ENCODE measurements around the gene DYNAP. TPM values are rescaled to one million over a fixed set of nuclear protein-coding genes. Genes with fewer than 3 reads are reported as not detected.

Gene DYNAP
- total and polyA plus RNA-seq, 2 experiments from 2014 or later = 0.13 to 0.28 TPM

DNA sequence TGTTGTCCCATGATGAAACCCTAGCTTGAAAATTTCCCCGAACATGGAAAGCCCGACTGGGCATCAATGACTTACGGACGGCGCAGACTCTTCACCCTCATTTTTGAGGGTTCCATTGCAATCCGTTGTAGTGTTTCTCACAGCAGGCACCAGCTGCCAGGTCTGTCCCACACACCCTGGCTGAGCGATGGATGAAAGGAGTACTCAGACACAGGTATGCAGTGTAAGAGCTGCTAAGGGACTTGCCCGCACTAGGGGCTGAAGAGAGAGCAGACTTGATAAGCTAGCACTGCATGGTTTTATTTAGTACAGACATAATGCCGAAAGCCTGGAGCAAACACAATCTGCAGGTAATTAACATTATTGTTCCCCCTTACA is 15.8 kb downstream of the DYNAP start:
- H3K9me3 Mint-ChIP-seq = no peaks in the 10 kb centered on the region
- ATAC-seq (peak; percentile 82), DNase-seq (ENCODE audit: low spot score) (peak; percentile 36)
- Histone ChIP-seq H3K4me3 (peak overlapping the region; percentile 5; the same call in 1 of the 2 replicates), H3K36me3 (ENCODE audit: insufficient read depth) (no peaks in the 10 kb centered on the region), H3F3A (replicated peaks; ENCODE audit: low read depth) (no peaks in the 10 kb centered on the region), H3K27ac (ENCODE audit: low read depth) (peak overlapping the region; percentile 91), H3K79me2 (replicated peaks; ENCODE audit: insufficient read depth) (no peaks in the 10 kb centered on the region), H3K9me2 (ENCODE audit: insufficient read depth) (no peaks in the 10 kb centered on the region; the same call in 1 of the 2 replicates), H3K4me2 (peak overlapping the region; percentile 47), H4K20me1 (replicated peaks; ENCODE audit: insufficient read depth) (no peaks in the 10 kb centered on the region), H3K27me3 (ENCODE audit: insufficient read depth) (no peaks in the 10 kb centered on the region), H2AFZ (no peak overlapping the region), H3K4me1 (ENCODE audit: insufficient read depth) (peaks cover 29% of the 10 kb centered on the region)
- H3K4me3 Mint-ChIP-seq = no peak overlapping the region
- H3K27me3 Mint-ChIP-seq (ENCODE audit: insufficient read depth, low read depth, poor library complexity) = no peaks in the 10 kb centered on the region
- H3K27ac Mint-ChIP-seq = peak overlapping the region; percentile 93
- H3K36me3 Mint-ChIP-seq (ENCODE audit: low read depth) = no peaks in the 10 kb centered on the region
- TF ChIP-seq, protein P1, sequence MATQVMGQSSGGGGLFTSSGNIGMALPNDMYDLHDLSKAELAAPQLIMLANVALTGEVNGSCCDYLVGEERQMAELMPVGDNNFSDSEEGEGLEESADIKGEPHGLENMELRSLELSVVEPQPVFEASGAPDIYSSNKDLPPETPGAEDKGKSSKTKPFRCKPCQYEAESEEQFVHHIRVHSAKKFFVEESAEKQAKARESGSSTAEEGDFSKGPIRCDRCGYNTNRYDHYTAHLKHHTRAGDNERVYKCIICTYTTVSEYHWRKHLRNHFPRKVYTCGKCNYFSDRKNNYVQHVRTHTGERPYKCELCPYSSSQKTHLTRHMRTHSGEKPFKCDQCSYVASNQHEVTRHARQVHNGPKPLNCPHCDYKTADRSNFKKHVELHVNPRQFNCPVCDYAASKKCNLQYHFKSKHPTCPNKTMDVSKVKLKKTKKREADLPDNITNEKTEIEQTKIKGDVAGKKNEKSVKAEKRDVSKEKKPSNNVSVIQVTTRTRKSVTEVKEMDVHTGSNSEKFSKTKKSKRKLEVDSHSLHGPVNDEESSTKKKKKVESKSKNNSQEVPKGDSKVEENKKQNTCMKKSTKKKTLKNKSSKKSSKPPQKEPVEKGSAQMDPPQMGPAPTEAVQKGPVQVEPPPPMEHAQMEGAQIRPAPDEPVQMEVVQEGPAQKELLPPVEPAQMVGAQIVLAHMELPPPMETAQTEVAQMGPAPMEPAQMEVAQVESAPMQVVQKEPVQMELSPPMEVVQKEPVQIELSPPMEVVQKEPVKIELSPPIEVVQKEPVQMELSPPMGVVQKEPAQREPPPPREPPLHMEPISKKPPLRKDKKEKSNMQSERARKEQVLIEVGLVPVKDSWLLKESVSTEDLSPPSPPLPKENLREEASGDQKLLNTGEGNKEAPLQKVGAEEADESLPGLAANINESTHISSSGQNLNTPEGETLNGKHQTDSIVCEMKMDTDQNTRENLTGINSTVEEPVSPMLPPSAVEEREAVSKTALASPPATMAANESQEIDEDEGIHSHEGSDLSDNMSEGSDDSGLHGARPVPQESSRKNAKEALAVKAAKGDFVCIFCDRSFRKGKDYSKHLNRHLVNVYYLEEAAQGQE (IDR thresholded peaks at IDR 0.05; ENCODE audit: unreplicated experiment) = no peak
- TF ChIP-seq, protein P2, sequence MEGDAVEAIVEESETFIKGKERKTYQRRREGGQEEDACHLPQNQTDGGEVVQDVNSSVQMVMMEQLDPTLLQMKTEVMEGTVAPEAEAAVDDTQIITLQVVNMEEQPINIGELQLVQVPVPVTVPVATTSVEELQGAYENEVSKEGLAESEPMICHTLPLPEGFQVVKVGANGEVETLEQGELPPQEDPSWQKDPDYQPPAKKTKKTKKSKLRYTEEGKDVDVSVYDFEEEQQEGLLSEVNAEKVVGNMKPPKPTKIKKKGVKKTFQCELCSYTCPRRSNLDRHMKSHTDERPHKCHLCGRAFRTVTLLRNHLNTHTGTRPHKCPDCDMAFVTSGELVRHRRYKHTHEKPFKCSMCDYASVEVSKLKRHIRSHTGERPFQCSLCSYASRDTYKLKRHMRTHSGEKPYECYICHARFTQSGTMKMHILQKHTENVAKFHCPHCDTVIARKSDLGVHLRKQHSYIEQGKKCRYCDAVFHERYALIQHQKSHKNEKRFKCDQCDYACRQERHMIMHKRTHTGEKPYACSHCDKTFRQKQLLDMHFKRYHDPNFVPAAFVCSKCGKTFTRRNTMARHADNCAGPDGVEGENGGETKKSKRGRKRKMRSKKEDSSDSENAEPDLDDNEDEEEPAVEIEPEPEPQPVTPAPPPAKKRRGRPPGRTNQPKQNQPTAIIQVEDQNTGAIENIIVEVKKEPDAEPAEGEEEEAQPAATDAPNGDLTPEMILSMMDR (conservative IDR thresholded peaks at IDR 0.05; ENCODE audit: low read depth in 2 of 2) = no peak
- TF ChIP-seq JUNB (IDR thresholded peaks at IDR 0.05; ENCODE audit: unreplicated experiment) (no peak), ZNF114 (CRISPR knock-in tag; IDR thresholded peaks at IDR 0.05) (no peak), POLR2AphosphoS5 (IDR thresholded peaks at IDR 0.05; ENCODE audit: low read depth) (no peak), STAT1 (IDR thresholded peaks at IDR 0.05; ENCODE audit: unreplicated experiment) (no peak), EZH2 (IDR thresholded peaks at IDR 0.05; ENCODE audit: low read depth, unreplicated experiment) (no peak)
- TF ChIP-seq, protein P3, sequence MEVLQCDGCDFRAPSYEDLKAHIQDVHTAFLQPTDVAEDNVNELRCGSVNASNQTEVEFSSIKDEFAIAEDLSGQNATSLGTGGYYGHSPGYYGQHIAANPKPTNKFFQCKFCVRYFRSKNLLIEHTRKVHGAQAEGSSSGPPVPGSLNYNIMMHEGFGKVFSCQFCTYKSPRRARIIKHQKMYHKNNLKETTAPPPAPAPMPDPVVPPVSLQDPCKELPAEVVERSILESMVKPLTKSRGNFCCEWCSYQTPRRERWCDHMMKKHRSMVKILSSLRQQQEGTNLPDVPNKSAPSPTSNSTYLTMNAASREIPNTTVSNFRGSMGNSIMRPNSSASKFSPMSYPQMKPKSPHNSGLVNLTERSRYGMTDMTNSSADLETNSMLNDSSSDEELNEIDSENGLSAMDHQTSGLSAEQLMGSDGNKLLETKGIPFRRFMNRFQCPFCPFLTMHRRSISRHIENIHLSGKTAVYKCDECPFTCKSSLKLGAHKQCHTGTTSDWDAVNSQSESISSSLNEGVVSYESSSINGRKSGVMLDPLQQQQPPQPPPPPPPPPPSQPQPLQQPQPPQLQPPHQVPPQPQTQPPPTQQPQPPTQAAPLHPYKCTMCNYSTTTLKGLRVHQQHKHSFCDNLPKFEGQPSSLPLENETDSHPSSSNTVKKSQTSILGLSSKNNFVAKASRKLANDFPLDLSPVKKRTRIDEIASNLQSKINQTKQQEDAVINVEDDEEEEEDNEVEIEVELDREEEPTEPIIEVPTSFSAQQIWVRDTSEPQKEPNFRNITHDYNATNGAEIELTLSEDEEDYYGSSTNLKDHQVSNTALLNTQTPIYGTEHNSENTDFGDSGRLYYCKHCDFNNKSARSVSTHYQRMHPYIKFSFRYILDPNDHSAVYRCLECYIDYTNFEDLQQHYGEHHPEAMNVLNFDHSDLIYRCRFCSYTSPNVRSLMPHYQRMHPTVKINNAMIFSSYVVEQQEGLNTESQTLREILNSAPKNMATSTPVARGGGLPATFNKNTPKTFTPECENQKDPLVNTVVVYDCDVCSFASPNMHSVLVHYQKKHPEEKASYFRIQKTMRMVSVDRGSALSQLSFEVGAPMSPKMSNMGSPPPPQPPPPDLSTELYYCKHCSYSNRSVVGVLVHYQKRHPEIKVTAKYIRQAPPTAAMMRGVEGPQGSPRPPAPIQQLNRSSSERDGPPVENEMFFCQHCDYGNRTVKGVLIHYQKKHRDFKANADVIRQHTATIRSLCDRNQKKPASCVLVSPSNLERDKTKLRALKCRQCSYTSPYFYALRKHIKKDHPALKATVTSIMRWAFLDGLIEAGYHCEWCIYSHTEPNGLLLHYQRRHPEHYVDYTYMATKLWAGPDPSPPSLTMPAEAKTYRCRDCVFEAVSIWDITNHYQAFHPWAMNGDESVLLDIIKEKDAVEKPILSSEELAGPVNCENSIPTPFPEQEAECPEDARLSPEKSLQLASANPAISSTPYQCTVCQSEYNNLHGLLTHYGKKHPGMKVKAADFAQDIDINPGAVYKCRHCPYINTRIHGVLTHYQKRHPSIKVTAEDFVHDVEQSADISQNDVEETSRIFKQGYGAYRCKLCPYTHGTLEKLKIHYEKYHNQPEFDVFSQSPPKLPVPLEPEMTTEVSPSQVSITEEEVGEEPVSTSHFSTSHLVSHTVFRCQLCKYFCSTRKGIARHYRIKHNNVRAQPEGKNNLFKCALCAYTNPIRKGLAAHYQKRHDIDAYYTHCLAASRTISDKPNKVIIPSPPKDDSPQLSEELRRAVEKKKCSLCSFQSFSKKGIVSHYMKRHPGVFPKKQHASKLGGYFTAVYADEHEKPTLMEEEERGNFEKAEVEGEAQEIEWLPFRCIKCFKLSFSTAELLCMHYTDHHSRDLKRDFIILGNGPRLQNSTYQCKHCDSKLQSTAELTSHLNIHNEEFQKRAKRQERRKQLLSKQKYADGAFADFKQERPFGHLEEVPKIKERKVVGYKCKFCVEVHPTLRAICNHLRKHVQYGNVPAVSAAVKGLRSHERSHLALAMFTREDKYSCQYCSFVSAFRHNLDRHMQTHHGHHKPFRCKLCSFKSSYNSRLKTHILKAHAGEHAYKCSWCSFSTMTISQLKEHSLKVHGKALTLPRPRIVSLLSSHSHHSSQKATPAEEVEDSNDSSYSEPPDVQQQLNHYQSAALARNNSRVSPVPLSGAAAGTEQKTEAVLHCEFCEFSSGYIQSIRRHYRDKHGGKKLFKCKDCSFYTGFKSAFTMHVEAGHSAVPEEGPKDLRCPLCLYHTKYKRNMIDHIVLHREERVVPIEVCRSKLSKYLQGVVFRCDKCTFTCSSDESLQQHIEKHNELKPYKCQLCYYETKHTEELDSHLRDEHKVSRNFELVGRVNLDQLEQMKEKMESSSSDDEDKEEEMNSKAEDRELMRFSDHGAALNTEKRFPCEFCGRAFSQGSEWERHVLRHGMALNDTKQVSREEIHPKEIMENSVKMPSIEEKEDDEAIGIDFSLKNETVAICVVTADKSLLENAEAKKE (CRISPR knock-in tag; IDR thresholded peaks at IDR 0.05) = no peak
- H3K4me1 Mint-ChIP-seq = peaks cover 55% of the 10 kb centered on the region

All from GM23338 (cell line).